Fibroblast of gingiva (primary cell): ENCODE data around the gene IP6K3.

Source experiments
- DNase-seq: peaks from one replicate; pipeline ENCODE4 v3.0.0-alpha.2; 2011; ENCODE audit warnings: low read depth

IP6K3 gene

DNA sequence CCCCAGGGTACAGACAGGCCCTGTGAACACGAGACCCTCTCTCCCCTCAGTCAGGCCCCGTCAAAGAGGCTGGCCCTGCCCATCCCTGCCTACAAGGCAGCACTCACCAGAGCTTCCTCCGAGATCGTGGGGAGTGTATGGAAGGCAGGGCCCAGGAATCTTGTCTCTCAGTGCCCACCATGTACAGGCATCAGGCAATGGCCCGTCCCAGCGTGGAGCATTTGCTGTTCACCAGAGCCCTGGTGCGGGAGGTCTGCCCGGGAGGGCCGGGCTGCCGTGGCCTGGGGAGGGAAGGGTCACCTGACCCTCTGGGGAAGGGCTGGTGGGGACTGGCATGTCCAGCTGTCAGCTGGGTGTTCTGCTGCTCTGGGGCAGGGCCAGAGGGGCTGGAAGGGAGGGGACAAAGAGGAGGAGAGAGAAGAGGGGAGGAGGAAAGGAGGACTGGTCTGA is at the start of gene IP6K3:
TSS of gene IP6K3 (minus strand) at position 255 of the 450 bp plus-strand sequence. CDS start 11,429 bp downstream, outside the sequence.
- DNase-seq = no peak

DNA sequence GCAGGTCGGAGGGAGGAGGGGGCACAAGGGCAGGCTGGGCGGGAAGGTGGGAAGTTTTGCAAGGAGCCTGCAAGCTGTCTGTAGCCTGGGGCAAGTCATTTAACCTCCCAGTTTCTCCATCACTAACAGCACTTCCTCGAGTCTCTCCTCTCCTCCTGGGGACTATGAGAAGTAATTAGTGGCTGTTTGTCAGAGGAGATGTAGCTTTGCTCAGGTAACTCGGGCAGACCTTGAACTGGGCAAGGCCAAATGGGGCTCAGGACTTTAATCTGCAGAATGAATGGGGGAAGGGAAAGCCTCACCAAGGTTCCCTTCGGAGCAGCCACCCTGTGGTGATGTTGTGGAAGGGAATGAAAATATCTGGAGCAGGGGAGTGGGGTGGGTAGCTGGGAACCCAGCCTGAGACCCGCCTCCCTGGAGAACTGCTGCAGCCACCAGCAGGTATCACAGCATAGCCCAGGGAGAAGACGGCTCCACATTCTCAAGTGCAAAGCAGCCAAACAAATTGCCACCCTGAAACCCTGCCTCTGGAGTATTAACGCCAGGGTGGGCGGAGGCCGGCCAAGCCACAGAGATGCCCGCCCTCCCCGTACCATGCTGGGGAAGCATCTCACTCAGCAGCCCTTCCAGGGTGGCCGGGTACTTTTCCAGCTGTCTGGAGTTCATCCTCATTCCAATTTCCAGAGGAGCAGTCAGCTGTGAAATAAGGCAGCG is 48.4 kb upstream of the IP6K3 start:
- no peak for DNase-seq

GRCh38 chr6:33792981-33793380 is 46.3 kb upstream of the IP6K3 start:
- no peak for DNase-seq

- no peak for DNase-seq
Measured at GRCh38 chr6:33791620-33792019, 44.9 kb upstream of the IP6K3 start.

DNA sequence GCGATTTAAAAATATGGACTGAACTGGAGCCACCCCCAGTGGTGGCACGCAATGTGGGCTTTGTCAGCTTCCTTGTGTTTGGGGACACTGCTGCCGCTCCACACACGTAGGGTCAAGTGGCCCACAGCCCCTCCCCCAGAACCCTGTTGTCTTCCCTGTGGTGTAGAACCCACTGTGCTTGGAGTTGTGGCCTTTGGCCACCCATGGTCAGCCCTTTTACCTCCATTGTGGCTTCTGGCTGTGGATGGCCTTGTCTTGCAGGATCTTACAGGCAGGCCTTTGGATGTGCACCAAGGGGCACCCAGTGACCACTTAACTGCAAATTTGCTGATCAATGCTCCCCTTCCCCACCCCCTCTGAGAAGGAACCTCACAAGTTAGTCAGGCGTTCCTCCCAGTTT is 44.2 kb upstream of the IP6K3 start:
- DNase-seq = no peak

DNA sequence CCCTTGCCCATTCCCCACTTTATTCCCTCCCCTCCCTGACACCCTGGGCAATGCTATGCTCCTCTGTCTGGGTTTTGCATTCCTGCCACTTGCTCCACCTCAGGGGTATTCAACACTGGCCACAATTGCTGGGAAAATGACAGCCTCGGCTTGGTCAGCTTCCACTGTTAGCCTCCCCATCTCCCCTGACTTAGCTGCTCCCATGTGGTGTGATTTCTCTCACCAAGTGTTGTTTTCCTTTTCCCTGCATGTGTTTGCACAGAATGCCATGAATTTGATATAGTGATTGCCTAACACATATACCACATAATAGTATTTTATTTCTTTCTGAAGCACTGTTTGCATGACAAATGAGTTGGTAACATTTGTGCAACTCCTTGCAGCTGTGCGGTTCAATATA is 43.7 kb upstream of the IP6K3 start:
- DNase-seq = peak; percentile 85

- no peak for DNase-seq
Measured at GRCh38 chr6:33789550-33789895, 42.8 kb upstream of the IP6K3 start.

- peak; percentile 96 for DNase-seq
Measured at GRCh38 chr6:33788694-33789549, 42.2 kb upstream of the IP6K3 start, which contains the start of gene LEMD2. LEMD2 (minus strand) TSS chr6:33789130; CDS start chr6:33789116, 14 bp downstream.

- peak; percentile 90 for DNase-seq
Measured at GRCh38 chr6:33787954-33788693, 41.4 kb upstream of the IP6K3 start.

GRCh38 chr6:33787346-33787953 is 40.7 kb upstream of the IP6K3 start:
- DNase-seq = peak; percentile 47

GRCh38 chr6:33786736-33787135 is 40.0 kb upstream of the IP6K3 start:
- DNase-seq = no peak

- peak; percentile 36 for DNase-seq
Measured at GRCh38 chr6:33785778-33786177, 39.1 kb upstream of the IP6K3 start.

DNA sequence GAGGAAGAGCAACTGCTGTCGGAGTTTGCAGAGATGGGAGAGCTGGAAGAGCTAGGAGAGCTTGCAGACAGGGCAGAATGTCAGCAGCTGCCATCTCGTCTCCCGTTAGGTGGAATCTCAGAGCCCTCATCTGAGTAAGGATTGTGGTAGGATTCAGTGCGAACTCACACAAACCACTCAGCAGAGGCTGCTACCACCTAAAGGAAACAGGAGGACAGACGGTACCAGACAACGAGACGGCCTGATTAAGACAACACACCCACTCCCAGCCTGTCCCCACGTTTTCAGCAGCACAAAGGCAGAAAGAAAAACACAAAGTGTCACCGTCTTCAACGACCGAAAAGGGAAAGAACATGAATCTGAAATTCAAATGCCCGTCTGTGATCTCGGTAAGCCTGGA is 38.1 kb upstream of the IP6K3 start:
- DNase-seq = no peak

- DNase-seq = no peak
Measured at GRCh38 chr6:33783781-33784520, 37.2 kb upstream of the IP6K3 start.

DNA sequence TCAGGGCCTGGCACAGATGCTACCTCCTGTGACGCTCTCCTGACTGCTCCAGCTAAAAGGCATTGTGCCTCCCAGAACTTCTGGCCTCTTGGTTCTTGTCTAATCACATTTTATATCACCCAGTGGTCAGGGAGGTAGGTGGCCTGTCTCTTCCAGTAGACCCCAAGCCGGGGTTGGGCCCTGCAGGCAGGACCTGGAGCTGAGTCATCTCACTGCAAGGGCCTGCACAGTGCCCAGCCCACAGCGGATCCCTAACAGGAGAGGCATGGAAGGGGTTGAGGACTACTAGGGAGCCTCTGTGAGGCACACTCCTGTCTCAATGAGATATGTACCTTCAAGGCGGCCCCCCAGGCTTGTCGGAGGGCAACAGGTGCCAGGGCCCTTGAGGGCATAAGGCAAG is 35.9 kb upstream of the IP6K3 start:
- DNase-seq = no peak

DNA sequence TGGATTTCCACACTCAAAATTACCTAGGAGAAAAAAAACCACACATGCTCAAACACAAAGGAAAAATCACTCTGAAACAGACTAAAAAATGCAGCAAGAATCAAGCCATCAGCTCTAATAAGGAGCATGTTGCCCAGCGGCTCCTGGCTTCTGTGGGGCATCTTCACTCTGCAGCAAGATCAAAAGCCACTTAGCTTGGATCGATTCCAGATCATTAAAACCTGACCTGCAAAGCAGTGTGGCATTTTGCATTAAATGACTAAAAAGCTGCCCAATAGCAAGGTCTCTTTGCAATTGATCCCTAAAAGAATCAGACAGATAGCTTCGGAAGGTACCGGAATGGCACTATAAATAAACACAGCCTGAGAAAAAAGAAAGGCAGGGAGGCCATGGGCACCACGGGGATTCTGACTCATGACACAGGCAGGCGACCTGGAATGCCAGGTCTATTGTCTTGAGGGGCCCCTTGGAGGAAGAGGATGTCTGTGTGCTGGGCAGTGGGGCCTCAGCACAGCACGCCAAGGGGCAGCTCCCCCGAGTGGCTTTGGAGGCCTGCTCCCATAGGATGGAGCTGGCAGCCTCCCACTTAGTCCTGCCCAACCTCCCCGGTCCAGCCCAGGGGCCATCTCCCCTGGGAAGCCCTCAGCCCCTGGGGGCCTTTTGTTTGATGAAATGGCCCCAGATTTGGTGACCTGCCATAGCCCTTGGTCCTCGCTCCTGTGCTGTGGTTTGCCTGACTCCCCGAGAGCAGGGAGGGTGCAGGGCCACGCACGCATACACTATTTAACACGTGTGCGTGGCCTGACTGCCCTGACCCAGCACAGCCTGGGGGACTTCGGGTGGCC is 34.6 kb upstream of the IP6K3 start:
- no peak for DNase-seq

DNA sequence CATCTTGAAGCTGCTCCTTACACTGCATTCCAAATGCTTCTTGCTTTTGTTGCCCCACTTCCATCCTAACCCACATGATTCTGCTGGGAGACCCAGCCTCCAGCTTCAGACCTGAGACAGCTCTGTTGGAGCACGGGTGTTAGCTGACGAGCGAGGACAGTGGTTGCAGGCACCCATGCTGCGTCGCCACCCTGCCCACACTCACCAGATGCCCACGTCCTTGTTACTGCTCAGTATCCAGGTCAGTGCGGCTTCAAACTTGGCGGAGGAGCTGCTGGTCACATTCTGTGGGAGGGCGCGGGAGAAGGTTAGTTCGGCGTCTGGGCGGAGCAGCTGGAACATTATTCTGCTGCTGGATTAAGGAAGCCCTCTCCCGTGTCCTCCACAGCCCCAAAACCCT is 33.2 kb upstream of the IP6K3 start:
- DNase-seq = no peak

DNA sequence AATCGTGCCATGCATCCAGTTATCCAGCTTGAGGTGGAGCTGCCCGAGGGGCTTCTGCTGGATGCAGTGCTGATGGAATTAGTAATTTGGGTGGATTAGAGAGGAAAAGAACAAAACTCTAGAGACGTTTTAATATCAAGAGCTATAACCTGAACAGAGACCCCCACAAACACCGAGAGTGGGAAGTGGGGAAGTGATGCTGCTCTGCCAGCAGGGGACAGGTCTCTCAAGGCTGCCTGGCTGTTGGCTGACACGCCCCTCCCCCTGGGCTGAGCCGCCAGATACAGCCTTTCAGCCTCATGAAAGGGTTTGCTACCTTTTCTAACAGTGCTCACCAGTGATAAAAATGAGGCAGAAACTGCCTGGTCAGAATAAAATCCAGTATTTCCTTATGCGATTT is 32.6 kb upstream of the IP6K3 start:
- no peak for DNase-seq

DNA sequence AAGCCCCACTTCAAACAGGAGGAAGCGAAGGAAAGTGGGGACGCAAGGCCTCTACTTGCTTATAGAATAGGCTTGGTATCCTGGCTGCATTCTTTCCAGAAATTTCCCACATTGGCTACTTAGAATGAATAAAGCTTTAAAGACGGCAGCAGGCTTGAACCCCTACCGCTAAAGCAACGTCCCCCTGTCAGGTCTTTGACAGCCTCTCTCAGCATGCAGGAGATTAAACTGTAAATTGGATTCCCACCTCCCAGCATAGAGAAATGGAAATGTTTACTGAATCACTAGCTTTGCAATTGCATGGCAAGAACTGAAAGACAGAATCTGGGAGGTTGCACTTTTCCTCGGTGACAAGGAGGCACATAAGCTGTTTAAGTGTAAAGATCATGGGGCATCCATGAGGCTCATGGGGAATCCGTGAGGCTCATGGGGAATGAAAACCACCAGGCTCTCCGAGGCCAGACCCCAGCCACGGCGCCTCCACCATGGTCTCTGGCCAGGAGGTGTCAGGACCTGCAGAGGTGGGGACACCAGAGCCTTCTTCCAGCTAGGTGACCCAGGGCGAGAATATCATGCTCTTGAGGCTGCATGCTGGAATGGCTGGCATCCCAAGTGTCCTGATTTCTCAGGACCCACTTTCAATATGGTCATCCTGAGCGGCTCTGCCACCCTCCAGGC is 31.9 kb upstream of the IP6K3 start:
- DNase-seq = no peak
